Measurements from ENCODE around the gene CYP51A1.

The CYP51A1 gene

GRCh38 chr7:92155108-92155739 lies 20.9 kb upstream of the CYP51A1 start:
- ATAC-seq: no peak
- TF ChIP-seq ZFP3 (CRISPR knock-in tag; IDR thresholded peaks at IDR 0.05) (no peak), RARB (CRISPR knock-in tag; IDR thresholded peaks at IDR 0.05) (no peak), ZNF565 (CRISPR knock-in tag; conservative IDR thresholded peaks at IDR 0.05; ENCODE audit: low read depth) (no peak), ZFP30 (CRISPR knock-in tag; IDR thresholded peaks at IDR 0.05) (no peak), TOX (CRISPR knock-in tag; IDR thresholded peaks at IDR 0.05; ENCODE audit: borderline replicate concordance) (no peak), POU6F1 (CRISPR knock-in tag; IDR thresholded peaks at IDR 0.05; ENCODE audit: borderline replicate concordance, low read depth) (no peak), OSR1 (CRISPR knock-in tag; IDR thresholded peaks at IDR 0.05) (no peak), ZNF70 (CRISPR knock-in tag; IDR thresholded peaks at IDR 0.05) (no peak), GLIS3 (CRISPR knock-in tag; IDR thresholded peaks at IDR 0.05) (no peak), CSDC2 (CRISPR knock-in tag; IDR thresholded peaks at IDR 0.05) (no peak), CSRNP3 (CRISPR knock-in tag; IDR thresholded peaks at IDR 0.05) (no peak), TCF4 (CRISPR knock-in tag; IDR thresholded peaks at IDR 0.05; ENCODE audit: borderline replicate concordance) (no peak), SNAI2 (CRISPR knock-in tag; IDR thresholded peaks at IDR 0.05) (no peak), ZNF8 (CRISPR knock-in tag; IDR thresholded peaks at IDR 0.05) (no peak), PATZ1 (CRISPR knock-in tag; IDR thresholded peaks at IDR 0.05; ENCODE audit: borderline replicate concordance) (no peak), ESRRG (CRISPR knock-in tag; IDR thresholded peaks at IDR 0.05) (no peak), PPARA (CRISPR knock-in tag; IDR thresholded peaks at IDR 0.05; ENCODE audit: borderline replicate concordance) (no peak), CREB5 (CRISPR knock-in tag; IDR thresholded peaks at IDR 0.05; ENCODE audit: low read depth) (no peak), ARNTL (CRISPR knock-in tag; IDR thresholded peaks at IDR 0.05; ENCODE audit: borderline replicate concordance, low read depth) (no peak)

GRCh38 chr7:92150450-92151017 lies 16.3 kb upstream of the CYP51A1 start:
- no peak for TF ChIP-seq ZNF70 (CRISPR knock-in tag; IDR thresholded peaks at IDR 0.05)
- TF ChIP-seq PATZ1 (CRISPR knock-in tag; IDR thresholded peaks at IDR 0.05; ENCODE audit: borderline replicate concordance): no peak
- TF ChIP-seq ZNF8 (CRISPR knock-in tag; IDR thresholded peaks at IDR 0.05): no peak
- no peak for TF ChIP-seq ARNTL (CRISPR knock-in tag; IDR thresholded peaks at IDR 0.05; ENCODE audit: borderline replicate concordance, low read depth)
- TF ChIP-seq CSRNP3 (CRISPR knock-in tag; IDR thresholded peaks at IDR 0.05): no peak
- no peak for TF ChIP-seq ZNF565 (CRISPR knock-in tag; conservative IDR thresholded peaks at IDR 0.05; ENCODE audit: low read depth)
- no peak for TF ChIP-seq ZC3H10 (CRISPR knock-in tag; IDR thresholded peaks at IDR 0.05)
- no peak for TF ChIP-seq BACH2 (CRISPR knock-in tag; IDR thresholded peaks at IDR 0.05; ENCODE audit: borderline replicate concordance)
- TF ChIP-seq POU6F1 (CRISPR knock-in tag; IDR thresholded peaks at IDR 0.05; ENCODE audit: borderline replicate concordance, low read depth): no peak
- TF ChIP-seq ISL1 (CRISPR knock-in tag; IDR thresholded peaks at IDR 0.05): no peak
- TF ChIP-seq SNAI2 (CRISPR knock-in tag; IDR thresholded peaks at IDR 0.05): no peak
- no peak for TF ChIP-seq RARB (CRISPR knock-in tag; IDR thresholded peaks at IDR 0.05)
- no peak for TF ChIP-seq CREB5 (CRISPR knock-in tag; IDR thresholded peaks at IDR 0.05; ENCODE audit: low read depth)
- TF ChIP-seq PPARA (CRISPR knock-in tag; IDR thresholded peaks at IDR 0.05; ENCODE audit: borderline replicate concordance): no peak
- no peak for TF ChIP-seq TCF4 (CRISPR knock-in tag; IDR thresholded peaks at IDR 0.05; ENCODE audit: borderline replicate concordance)
- no peak for TF ChIP-seq ZFP3 (CRISPR knock-in tag; IDR thresholded peaks at IDR 0.05)

More at GRCh38 chr7:92150450-92151017, 16.3 kb upstream of the CYP51A1 start:
- no peak for ATAC-seq

Measured in SK-N-SH treated with all-trans-retinoic acid at 6 μM for 48 hours (cell line).